Astrocyte (in vitro differentiated cells and primary cell): ENCODE data around the gene UBL3.

ENCODE experiments used
- EZH2 ChIP-seq: IDR thresholded peaks from 2 replicates; pipeline ENCODE4 v1.6.1; 2012; ENCODE audit warnings: mild to moderate bottlenecking, low read length, inconsistent platforms; ENCODE audit not compliant: insufficient read depth
- TF ChIP-seq, protein P1 (sequence below): IDR thresholded peaks from 2 replicates; pipeline ENCODE4 v1.5.1; 2011; ENCODE audit warnings: low read depth, mild to moderate bottlenecking, inconsistent platforms, low read length, moderate library complexity; ENCODE audit not compliant: insufficient read depth

DNA sequence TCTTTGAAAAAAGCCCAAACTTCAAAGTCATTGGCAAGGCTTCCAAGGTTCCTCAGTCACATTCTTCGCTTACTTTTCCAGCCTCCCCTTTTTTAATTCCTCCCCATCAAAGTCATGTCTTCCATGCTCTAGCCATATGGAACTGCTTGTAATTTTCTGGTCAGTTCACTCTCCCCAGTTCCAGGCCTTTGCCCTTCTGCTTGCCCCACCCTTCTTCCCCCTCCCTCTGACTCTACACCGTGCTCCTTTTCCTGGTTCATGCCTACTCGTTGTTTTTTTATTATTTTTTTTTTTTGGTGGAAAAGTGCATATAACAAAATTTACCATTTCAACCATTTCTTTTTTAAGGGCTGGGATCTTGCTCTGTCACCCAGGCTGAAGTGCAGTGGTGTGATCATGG, 102.3 kb downstream of the UBL3 start:
- TF ChIP-seq, protein P1, sequence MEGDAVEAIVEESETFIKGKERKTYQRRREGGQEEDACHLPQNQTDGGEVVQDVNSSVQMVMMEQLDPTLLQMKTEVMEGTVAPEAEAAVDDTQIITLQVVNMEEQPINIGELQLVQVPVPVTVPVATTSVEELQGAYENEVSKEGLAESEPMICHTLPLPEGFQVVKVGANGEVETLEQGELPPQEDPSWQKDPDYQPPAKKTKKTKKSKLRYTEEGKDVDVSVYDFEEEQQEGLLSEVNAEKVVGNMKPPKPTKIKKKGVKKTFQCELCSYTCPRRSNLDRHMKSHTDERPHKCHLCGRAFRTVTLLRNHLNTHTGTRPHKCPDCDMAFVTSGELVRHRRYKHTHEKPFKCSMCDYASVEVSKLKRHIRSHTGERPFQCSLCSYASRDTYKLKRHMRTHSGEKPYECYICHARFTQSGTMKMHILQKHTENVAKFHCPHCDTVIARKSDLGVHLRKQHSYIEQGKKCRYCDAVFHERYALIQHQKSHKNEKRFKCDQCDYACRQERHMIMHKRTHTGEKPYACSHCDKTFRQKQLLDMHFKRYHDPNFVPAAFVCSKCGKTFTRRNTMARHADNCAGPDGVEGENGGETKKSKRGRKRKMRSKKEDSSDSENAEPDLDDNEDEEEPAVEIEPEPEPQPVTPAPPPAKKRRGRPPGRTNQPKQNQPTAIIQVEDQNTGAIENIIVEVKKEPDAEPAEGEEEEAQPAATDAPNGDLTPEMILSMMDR: no peak
- TF ChIP-seq EZH2: no peak
